Aorta (tissue), 5 donors: ENCODE measurements around the gene PTF1A. TPM values are rescaled to one million over a fixed set of nuclear protein-coding genes. Genes with fewer than 3 reads are reported as not detected.

Experiments
- ATAC-seq: fragments of 200-7000 bp; cut with Tn5 transposase; one replicate; pipeline ENCODE4 v1.9.1; 2022; ENCODE audit warnings: moderate library complexity; ENCODE audit not compliant: low FRiP score
- DNase-seq, 2 donors: peaks; one replicate each; pipeline ENCODE4 v3.0.0-alpha.2; 2020
- H3K27ac ChIP-seq, 2 donors: one replicate each; pipeline ENCODE4 v1.5.1; 2013; ENCODE audit warnings: low read length in 2 of 2, mild to moderate bottlenecking in 2 of 2, moderate library complexity in 2 of 2, control low read depth in 1 of 2, inconsistent platforms in 1 of 2, low read depth in 1 of 2
- H3K27me3 ChIP-seq, 2 donors: one replicate each; pipeline ENCODE4 v1.6.1; 2013; ENCODE audit warnings: control low read depth in 1 of 2, low read length in 1 of 2, mild to moderate bottlenecking in 1 of 2, moderate library complexity in 1 of 2; ENCODE audit not compliant: insufficient read depth in 2 of 2, control insufficient read depth in 1 of 2
- H3K36me3 ChIP-seq, 2 donors: one replicate each; pipeline ENCODE4 v1.6.1; 2013; ENCODE audit warnings: control low read depth in 1 of 2, low read length in 1 of 2, mild to moderate bottlenecking in 1 of 2; ENCODE audit not compliant: insufficient read depth in 2 of 2, control insufficient read depth in 1 of 2
- H3K4me1 ChIP-seq, 2 donors: one replicate each; pipeline ENCODE4 v1.6.1; 2013; ENCODE audit warnings: low read length in 2 of 2, control low read depth in 1 of 2, mild to moderate bottlenecking in 1 of 2, moderate library complexity in 1 of 2; ENCODE audit not compliant: insufficient read depth in 2 of 2, control insufficient read depth in 1 of 2
- H3K4me3 ChIP-seq, 2 donors: one replicate each; pipeline ENCODE4 v1.5.1; 2013; ENCODE audit warnings: low read length in 2 of 2, control low read depth in 1 of 2, mild to moderate bottlenecking in 1 of 2
- H3K9me3 ChIP-seq: one replicate; pipeline ENCODE4 v1.6.1; 2013; ENCODE audit warnings: mild to moderate bottlenecking, low read length; ENCODE audit not compliant: control insufficient read depth
- WGBS, 2 donors: extraction: QIAGEN DNeasy Blood & Tissue Kit; methylation state at CpG; one replicate each; pipeline ENCODE4 v1.1.7; 2013; 5-methylcytosine and 5-hydroxymethylcytosine counted together
- intact Hi-C, 2 donors: fragments of 100-400 bp; cut with DNase I; formaldehyde crosslinking; loops; one replicate each; pipeline versions ENCODE4 v1.14.2 to v1.15.0; 2022
- polyA plus RNA-seq, 2 donors: library from polyadenylated mRNA; stranded (reverse); fragments of 200-250 nt; gene quantifications; one replicate each; pipeline ENCODE4 v1.2.3, GENCODE V29; 2013
- total RNA-seq, 2 donors: library from RNA; stranded (reverse); fragmentation: NEBNext Ultra II Directional; extraction: Animal tissue kit (Norgen Biotek cat#: 25700); gene quantifications; one replicate each; pipeline ENCODE4 v1.2.1, GENCODE V29; 2021
- donor health status: healthy with polysubstance abuse.
- donor health status: Bipolar disorder and iron deficiency.
- donor health status: DM: no; HTN: no; CAD: no.
- donor health status: DM: no; HTN: no; CAD: no.
- donor health status: DM: yes; HTN: yes; CAD: no.

The PTF1A gene
- total and polyA plus RNA-seq, 4 donors = not detected

GRCh38 chr10:23199768-23200511, 7.8 kb downstream of the PTF1A start:
- peak in 1 of 2 donors; percentile 69 for DNase-seq
- Histone ChIP-seq H3K36me3 (no peaks in the 10 kb centered on the region), H3K4me1 (no peaks in the 10 kb centered on the region), H3K27me3 (no peaks in the 10 kb centered on the region), H3K9me3 (no peaks in the 10 kb centered on the region), H3K27ac (no peak overlapping the region), H3K4me3 (no peak overlapping the region)
- ATAC-seq = no peak
- intact Hi-C loops = no loop called here
- 2% methylated on average over 30 of the region's 30 CpGs for WGBS, 2 donors

- Histone ChIP-seq H3K27me3 (no peaks in the 10 kb centered on the region), H3K36me3 (no peaks in the 10 kb centered on the region), H3K4me1 (no peaks in the 10 kb centered on the region), H3K9me3 (no peaks in the 10 kb centered on the region), H3K4me3 (no peak overlapping the region), H3K27ac (no peak overlapping the region)
- ATAC-seq (no peak), DNase-seq (no peak)
- intact Hi-C loops = no loop called here
- 4 to 5% methylated on average over 12 of the region's 12 CpGs for WGBS, 2 donors
These were observed 8.5 kb downstream of the PTF1A start for GRCh38 chr10:23200586-23200985.

GRCh38 chr10:23200997-23201652, 9.0 kb downstream of the PTF1A start:
- H3K27me3 ChIP-seq = no peaks in the 10 kb centered on the region
- 2 to 3% methylated on average over 11 of the region's 11 CpGs for WGBS, 2 donors
- no peaks in the 10 kb centered on the region for H3K9me3 ChIP-seq
- no peaks in the 10 kb centered on the region for H3K4me1 ChIP-seq
- H3K36me3 ChIP-seq = no peaks in the 10 kb centered on the region
- no peak overlapping the region for H3K27ac ChIP-seq
- no peak for DNase-seq
- intact Hi-C loops = no loop called here
- no peak for ATAC-seq
- H3K4me3 ChIP-seq = no peak overlapping the region

GRCh38 chr10:23201837-23202236, 9.7 kb downstream of the PTF1A start:
- H3K9me3 ChIP-seq = no peaks in the 10 kb centered on the region
- no peaks in the 10 kb centered on the region for H3K4me1 ChIP-seq
- H3K27ac ChIP-seq = no peak overlapping the region
- H3K36me3 ChIP-seq = no peaks in the 10 kb centered on the region
- no peak overlapping the region for H3K4me3 ChIP-seq
- no peak for ATAC-seq
- DNase-seq = no peak
- H3K27me3 ChIP-seq = no peaks in the 10 kb centered on the region
- intact Hi-C loops = no loop called here
- 4 to 11% methylated on average over 4 of the region's 4 CpGs for WGBS, 2 donors

GRCh38 chr10:23202779-23203178, 10.7 kb downstream of the PTF1A start:
- no peak for DNase-seq
- no peaks in the 10 kb centered on the region for H3K27me3 ChIP-seq
- no peak for ATAC-seq
- 2 to 3% methylated on average over 3 of the region's 3 CpGs for WGBS, 2 donors
- no peaks in the 10 kb centered on the region for H3K4me1 ChIP-seq
- no peak overlapping the region for H3K27ac ChIP-seq
- H3K9me3 ChIP-seq = no peaks in the 10 kb centered on the region
- no peaks in the 10 kb centered on the region for H3K36me3 ChIP-seq
- intact Hi-C loops = no loop called here
- no peak overlapping the region for H3K4me3 ChIP-seq

- no peaks in the 10 kb centered on the region for H3K27me3 ChIP-seq
- H3K9me3 ChIP-seq = peaks cover under 1% of the 10 kb centered on the region
- H3K27ac ChIP-seq = no peak overlapping the region
- no peak overlapping the region for H3K4me3 ChIP-seq
- ATAC-seq = no peak
- intact Hi-C loops = no loop called here
- 7 to 25% methylated on average over 29 of the region's 29 CpGs for WGBS, 2 donors
- no peak for DNase-seq
- no peaks in the 10 kb centered on the region for H3K4me1 ChIP-seq
- no peaks in the 10 kb centered on the region for H3K36me3 ChIP-seq
These were observed 11.5 kb downstream of the PTF1A start for GRCh38 chr10:23203369-23204325.

GRCh38 chr10:23204773-23205172, 12.7 kb downstream of the PTF1A start:
- H3K27ac ChIP-seq = no peak overlapping the region
- H3K36me3 ChIP-seq = no peaks in the 10 kb centered on the region
- DNase-seq = no peak
- WGBS, 2 donors = 3 to 4% methylated on average over 10 of the region's 10 CpGs
- intact Hi-C loops = no loop called here
- peaks cover 3% of the 10 kb centered on the region for H3K9me3 ChIP-seq
- H3K4me1 ChIP-seq = no peaks in the 10 kb centered on the region
- H3K27me3 ChIP-seq = no peaks in the 10 kb centered on the region
- no peak overlapping the region for H3K4me3 ChIP-seq
- no peak for ATAC-seq

GRCh38 chr10:23205972-23206642, 14.0 kb downstream of the PTF1A start:
- Histone ChIP-seq H3K4me1 (no peaks in the 10 kb centered on the region), H3K27ac (no peak overlapping the region), H3K36me3 (no peaks in the 10 kb centered on the region), H3K4me3 (no peak overlapping the region), H3K9me3 (peaks cover 5% of the 10 kb centered on the region), H3K27me3 (no peaks in the 10 kb centered on the region)
- intact Hi-C loops = no loop called here
- no peak for DNase-seq
- 30 to 37% methylated on average over 3 of the region's 3 CpGs for WGBS, 2 donors
- no peak for ATAC-seq
